LNCaP clone FGC (cell line): ENCODE results near the gene UTP18.
A peak's percentile ranks its signal among the peaks of the same experiment; 100 is the strongest.
"Not testable (repeated sequence)": the region's sequence is repeated elsewhere in the genome, so short reads cannot be mapped to it uniquely, and the experiment has no call there.

Experiments used
- DNase-seq: peaks from one replicate; pipeline ENCODE4 v3.0.0-alpha.2; 2011; ENCODE audit warnings: low read depth
- H3K4me3 ChIP-seq: 2 replicates; pipeline ENCODE4 v1.5.1; 2011; ENCODE audit warnings: mild to moderate bottlenecking, low read depth, low read length, control low read depth
- TF ChIP-seq, protein P1 (sequence below): IDR thresholded peaks from 2 replicates; pipeline ENCODE4 v1.5.1; 2012; ENCODE audit warnings: mild to moderate bottlenecking; ENCODE audit not compliant: control insufficient read depth, insufficient read depth; ENCODE audit errors: extremely low read depth

The UTP18 gene

DNA sequence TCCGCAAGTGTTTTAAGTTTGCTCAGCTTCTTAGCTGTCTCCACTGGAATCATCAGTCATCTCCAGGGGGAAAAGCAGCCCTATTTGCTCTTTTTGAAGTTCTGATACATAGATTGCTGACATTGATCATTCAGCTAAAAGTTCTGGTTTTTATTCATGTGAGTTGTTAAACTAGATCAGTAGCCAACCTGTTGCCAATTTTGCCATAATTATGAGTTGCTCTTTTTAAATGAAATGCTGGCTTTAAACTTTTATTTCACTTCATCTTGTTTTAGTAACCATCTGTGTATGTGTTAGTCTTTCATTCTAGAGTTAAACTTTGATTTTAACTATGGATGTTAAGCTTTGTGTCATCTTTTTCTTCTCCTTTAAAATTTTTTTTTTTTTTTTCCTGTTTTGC is 12.5 kb downstream of the UTP18 start:
- no peak for DNase-seq
- TF ChIP-seq, protein P1, sequence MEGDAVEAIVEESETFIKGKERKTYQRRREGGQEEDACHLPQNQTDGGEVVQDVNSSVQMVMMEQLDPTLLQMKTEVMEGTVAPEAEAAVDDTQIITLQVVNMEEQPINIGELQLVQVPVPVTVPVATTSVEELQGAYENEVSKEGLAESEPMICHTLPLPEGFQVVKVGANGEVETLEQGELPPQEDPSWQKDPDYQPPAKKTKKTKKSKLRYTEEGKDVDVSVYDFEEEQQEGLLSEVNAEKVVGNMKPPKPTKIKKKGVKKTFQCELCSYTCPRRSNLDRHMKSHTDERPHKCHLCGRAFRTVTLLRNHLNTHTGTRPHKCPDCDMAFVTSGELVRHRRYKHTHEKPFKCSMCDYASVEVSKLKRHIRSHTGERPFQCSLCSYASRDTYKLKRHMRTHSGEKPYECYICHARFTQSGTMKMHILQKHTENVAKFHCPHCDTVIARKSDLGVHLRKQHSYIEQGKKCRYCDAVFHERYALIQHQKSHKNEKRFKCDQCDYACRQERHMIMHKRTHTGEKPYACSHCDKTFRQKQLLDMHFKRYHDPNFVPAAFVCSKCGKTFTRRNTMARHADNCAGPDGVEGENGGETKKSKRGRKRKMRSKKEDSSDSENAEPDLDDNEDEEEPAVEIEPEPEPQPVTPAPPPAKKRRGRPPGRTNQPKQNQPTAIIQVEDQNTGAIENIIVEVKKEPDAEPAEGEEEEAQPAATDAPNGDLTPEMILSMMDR: no peak

GRCh38 chr17:51275381-51275780 is 15.0 kb downstream of the UTP18 start:
- DNase-seq: no peak
- TF ChIP-seq, protein P1: no peak
- no peak overlapping the region for H3K4me3 ChIP-seq

More for the DNA sequence above, 12.5 kb downstream of the UTP18 start:
- H3K4me3 ChIP-seq: no peak overlapping the region

GRCh38 chr17:51279183-51279582 is 18.8 kb downstream of the UTP18 start:
- no peak for DNase-seq
- H3K4me3 ChIP-seq: no peak overlapping the region
- TF ChIP-seq, protein P1: no peak

DNA sequence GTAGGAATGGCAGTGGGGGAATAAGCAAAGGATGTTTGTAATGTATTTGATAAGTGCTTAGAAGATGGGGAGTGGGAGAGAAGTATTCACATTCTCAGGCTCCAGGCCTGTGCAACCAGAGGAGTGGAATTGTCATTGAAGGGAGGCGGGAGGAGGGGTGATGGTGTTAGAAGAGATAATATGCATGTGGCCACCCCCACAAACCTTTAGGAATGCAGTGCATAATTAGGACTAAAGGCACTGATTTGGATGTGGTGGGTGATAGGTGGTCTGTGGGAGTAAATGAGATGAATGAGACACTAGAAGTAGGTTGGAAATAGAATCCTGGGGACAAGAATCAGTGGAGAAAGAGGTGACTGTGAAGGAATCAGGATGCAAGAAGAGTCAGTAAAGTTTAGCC is 27.1 kb downstream of the UTP18 start:
- H3K4me3 ChIP-seq: no peak overlapping the region
- TF ChIP-seq, protein P1: no peak

DNA sequence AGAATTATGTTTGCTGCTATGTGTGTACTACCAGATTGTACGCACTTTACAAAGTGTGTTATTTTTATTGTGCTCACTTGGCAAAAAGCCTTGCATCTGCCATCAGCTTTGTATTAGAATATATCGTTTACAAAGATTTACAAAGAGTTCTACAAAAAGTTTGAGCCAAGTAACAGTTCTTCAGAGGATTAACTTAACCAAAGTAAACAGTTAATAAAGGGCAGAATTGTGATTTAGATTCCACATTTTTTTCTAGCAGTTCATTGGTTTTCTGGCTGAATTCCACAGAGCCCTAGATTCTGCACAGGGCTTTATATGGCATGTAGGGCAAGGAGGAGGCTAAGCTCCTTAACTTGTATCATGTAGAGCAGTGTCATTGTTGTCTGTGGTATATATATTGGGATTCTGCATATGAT is 29.4 kb downstream of the UTP18 start:
- no peak overlapping the region for H3K4me3 ChIP-seq
- no peak for DNase-seq
- TF ChIP-seq, protein P1: no peak

More for the DNA sequence above, 27.1 kb downstream of the UTP18 start:
- no peak for DNase-seq

DNA sequence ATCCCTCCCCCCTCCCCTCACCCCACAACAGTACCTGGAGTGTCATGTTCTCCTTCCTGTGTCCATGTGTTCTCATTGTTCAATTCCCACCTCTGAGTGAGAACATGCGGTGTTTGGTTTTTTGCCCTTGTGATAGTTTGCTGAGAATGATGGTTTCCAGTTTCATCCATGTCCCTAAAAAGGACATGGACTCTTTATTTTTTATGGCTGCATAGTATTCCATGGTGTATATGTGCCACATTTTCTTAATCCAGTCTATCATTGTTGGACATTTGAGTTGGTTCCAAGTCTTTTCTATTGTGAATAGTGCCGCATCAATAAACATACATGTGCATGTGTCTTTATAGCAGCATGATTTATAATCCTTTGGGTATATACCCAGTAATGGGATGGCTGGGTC is 34.0 kb downstream of the UTP18 start:
- DNase-seq: not testable (repeated sequence)

DNA sequence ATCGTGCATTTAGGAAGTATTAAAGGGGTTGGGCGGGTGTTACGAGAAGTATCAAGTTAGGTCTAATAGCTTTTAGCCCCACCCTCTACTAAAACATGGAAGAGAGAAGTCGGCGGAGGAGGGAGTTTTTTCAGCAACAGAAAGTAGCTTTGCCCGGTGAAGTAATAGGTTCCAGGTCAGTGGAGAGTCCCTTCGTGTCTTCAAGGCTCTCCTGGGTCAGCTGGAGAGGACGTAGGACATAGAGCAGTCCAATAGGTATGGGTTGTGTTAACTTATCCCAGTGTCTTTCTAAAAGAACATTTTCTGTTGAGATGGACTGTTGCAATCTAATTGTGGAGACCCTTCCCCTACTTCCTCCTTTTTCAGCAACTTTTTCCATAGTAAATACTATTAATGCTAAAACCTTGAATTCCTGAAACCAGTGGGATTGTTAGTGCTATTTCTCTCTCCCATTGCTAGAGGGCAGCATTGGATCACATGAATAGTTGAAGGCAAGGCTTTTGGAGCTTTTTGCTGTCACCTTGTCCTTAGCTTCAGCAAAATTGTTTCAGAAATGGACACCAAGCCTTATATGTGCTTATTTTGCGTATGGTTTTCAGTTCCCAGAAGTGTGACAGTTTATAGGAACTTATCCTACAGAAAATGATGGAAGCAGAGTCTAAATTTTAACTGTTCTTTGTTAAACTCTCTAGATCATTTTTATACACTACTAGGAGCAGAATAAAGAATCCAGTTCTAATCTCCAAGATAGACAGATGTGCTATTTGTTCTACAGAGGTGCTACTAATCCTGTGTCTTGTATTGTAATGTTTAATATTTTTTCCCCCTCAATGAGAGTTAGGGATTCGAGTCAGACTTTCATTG is 38.4 kb downstream of the UTP18 start:
- no peak overlapping the region for H3K4me3 ChIP-seq
- no peak for DNase-seq
- TF ChIP-seq, protein P1: peak; percentile 66

More for the DNA sequence above, 34.0 kb downstream of the UTP18 start:
- not testable (repeated sequence) for H3K4me3 ChIP-seq
